Lower lobe of right lung (tissue), 2 donors: ENCODE results near the gene PALLD. TPM values are rescaled to one million over a fixed set of nuclear protein-coding genes. Genes with fewer than 3 reads are reported as not detected.

Source experiments
- ATAC-seq, 2 donors: fragments of 200-7000 bp; cut with Tn5 transposase; one replicate each; pipeline ENCODE4 v1.9.1; 2020 to 2022; ENCODE audit warnings: mild to moderate bottlenecking in 2 of 2, moderate library complexity in 2 of 2
- DNase-seq: peaks from one replicate; pipeline ENCODE4 v3.0.0-alpha.2; 2020
- H3K27ac ChIP-seq: fragments of 200-600 bp; one replicate; pipeline ENCODE4 v1.8.0; 2022
- H3K27me3 ChIP-seq: fragments of 200-600 bp; one replicate; pipeline ENCODE4 v1.8.0; 2022; ENCODE audit warnings: low read depth
- H3K36me3 ChIP-seq: fragments of 200-600 bp; one replicate; pipeline ENCODE4 v1.8.0; 2022; ENCODE audit warnings: mild to moderate bottlenecking
- H3K4me1 ChIP-seq: fragments of 200-600 bp; one replicate; pipeline ENCODE4 v1.8.0; 2022
- H3K4me3 ChIP-seq: fragments of 200-600 bp; one replicate; pipeline ENCODE4 v1.8.0; 2022; ENCODE audit warnings: mild to moderate bottlenecking
- H3K9me3 ChIP-seq: fragments of 200-600 bp; one replicate; pipeline ENCODE4 v1.8.0; 2022
- intact Hi-C: fragments of 100-400 bp; cut with DNase I; formaldehyde crosslinking; loops from one replicate; pipeline ENCODE4 v1.11.0; 2022
- total RNA-seq: library from RNA; stranded (reverse); fragmentation: NEBNext Ultra II Directional; extraction: Animal tissue kit (Norgen Biotek cat#: 25700); gene quantifications from one replicate; pipeline ENCODE4 v1.2.1, GENCODE V29; 2021
- TF ChIP-seq, protein P1 (sequence below): fragments of 200-600 bp; IDR thresholded peaks from one replicate; pipeline ENCODE4 v1.8.0; 2022; ENCODE audit warnings: antibody characterized with exemption, mild to moderate bottlenecking
- donor health status: DM: no; HTN: yes; CAD: no; lungs with severe emphysema.

Gene PALLD
- total RNA-seq, 1 donor from 2014 or later: 91.9 TPM

- DNase-seq: no peak
Observed at GRCh38 chr4:168677879-168678278, 181.0 kb downstream of the PALLD start.

DNA sequence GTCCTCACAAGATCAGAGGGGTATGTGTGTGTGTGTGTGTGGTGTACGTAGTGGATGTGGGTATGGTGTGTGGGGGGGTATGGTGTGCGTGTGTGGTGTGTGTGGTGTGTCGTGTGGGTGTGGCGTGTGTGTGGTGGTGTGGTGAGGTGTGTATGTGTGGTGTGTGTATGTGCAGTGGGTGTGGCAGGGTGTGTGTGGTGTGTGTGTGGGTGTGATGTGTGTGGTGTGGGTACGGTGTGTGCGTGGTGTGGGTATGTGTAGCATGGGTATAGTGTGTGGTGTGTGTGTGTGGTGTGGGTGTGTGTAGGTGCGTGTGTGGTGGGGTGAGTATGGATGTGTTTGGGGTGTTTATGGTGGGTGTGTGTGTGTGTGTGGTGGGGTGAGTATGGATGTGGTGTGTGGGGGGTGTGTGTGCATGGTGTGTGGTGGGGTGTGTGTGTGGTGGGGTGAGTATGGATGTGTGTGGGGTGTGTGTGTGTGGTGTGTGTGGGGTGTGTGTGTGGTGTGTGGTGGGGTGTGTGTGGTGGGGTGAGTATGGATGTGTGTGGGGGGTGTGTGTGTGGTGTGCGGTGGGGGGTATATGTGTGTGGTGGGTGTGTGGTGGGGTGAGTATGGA, 182.0 kb downstream of the PALLD start:
- Histone ChIP-seq H3K36me3 (no peaks in the 10 kb centered on the region), H3K9me3 (no peaks in the 10 kb centered on the region), H3K27ac (no peak overlapping the region), H3K27me3 (no peaks in the 10 kb centered on the region), H3K4me3 (no peak overlapping the region), H3K4me1 (peaks cover 7% of the 10 kb centered on the region)
- TF ChIP-seq, protein P1, sequence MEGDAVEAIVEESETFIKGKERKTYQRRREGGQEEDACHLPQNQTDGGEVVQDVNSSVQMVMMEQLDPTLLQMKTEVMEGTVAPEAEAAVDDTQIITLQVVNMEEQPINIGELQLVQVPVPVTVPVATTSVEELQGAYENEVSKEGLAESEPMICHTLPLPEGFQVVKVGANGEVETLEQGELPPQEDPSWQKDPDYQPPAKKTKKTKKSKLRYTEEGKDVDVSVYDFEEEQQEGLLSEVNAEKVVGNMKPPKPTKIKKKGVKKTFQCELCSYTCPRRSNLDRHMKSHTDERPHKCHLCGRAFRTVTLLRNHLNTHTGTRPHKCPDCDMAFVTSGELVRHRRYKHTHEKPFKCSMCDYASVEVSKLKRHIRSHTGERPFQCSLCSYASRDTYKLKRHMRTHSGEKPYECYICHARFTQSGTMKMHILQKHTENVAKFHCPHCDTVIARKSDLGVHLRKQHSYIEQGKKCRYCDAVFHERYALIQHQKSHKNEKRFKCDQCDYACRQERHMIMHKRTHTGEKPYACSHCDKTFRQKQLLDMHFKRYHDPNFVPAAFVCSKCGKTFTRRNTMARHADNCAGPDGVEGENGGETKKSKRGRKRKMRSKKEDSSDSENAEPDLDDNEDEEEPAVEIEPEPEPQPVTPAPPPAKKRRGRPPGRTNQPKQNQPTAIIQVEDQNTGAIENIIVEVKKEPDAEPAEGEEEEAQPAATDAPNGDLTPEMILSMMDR: no peak
- intact Hi-C loops: no loop called here
- no peak for DNase-seq
- ATAC-seq: peak; percentile 12 to 47

More at GRCh38 chr4:168677879-168678278, 181.0 kb downstream of the PALLD start:
- intact Hi-C loops: no loop called here
- ATAC-seq: no peak
- Histone ChIP-seq H3K36me3 (no peaks in the 10 kb centered on the region), H3K4me3 (no peak overlapping the region), H3K27ac (no peak overlapping the region), H3K9me3 (no peaks in the 10 kb centered on the region), H3K27me3 (no peaks in the 10 kb centered on the region), H3K4me1 (peaks cover 7% of the 10 kb centered on the region)
- TF ChIP-seq, protein P1: no peak

- Histone ChIP-seq H3K27me3 (no peaks in the 10 kb centered on the region), H3K36me3 (no peaks in the 10 kb centered on the region), H3K4me3 (no peak overlapping the region), H3K27ac (no peak overlapping the region), H3K4me1 (peaks cover 6% of the 10 kb centered on the region), H3K9me3 (no peaks in the 10 kb centered on the region)
- ATAC-seq (peak in 1 of 2 donors; percentile 11), DNase-seq (no peak)
- intact Hi-C loops: no loop called here
- TF ChIP-seq, protein P1: no peak
Observed at GRCh38 chr4:168679397-168679796, 182.5 kb downstream of the PALLD start.

DNA sequence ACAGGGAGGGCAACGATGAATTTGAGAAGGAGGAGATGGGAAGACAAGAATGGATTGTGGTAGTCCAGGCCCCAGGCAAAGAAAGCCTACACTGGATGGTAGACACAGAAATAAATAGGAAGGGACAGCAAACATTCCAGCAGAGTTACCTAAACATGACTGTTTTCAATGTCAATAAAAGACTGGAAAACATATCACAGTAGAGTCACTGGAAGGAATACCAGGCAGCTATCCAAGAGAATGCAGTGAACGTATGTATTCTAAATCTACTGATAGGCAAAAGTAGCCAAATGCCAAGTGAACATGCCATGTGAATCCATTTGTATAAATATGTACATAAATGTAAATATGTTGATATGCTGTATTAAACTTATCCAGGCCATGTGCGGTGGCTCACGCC, 183.0 kb downstream of the PALLD start:
- Histone ChIP-seq H3K36me3 (no peaks in the 10 kb centered on the region), H3K27me3 (no peaks in the 10 kb centered on the region), H3K4me3 (no peak overlapping the region), H3K27ac (no peak overlapping the region), H3K4me1 (peaks cover 1% of the 10 kb centered on the region), H3K9me3 (no peaks in the 10 kb centered on the region)
- intact Hi-C loops: no loop called here
- DNase-seq: no peak
- ATAC-seq: no peak
- TF ChIP-seq, protein P1: no peak

DNA sequence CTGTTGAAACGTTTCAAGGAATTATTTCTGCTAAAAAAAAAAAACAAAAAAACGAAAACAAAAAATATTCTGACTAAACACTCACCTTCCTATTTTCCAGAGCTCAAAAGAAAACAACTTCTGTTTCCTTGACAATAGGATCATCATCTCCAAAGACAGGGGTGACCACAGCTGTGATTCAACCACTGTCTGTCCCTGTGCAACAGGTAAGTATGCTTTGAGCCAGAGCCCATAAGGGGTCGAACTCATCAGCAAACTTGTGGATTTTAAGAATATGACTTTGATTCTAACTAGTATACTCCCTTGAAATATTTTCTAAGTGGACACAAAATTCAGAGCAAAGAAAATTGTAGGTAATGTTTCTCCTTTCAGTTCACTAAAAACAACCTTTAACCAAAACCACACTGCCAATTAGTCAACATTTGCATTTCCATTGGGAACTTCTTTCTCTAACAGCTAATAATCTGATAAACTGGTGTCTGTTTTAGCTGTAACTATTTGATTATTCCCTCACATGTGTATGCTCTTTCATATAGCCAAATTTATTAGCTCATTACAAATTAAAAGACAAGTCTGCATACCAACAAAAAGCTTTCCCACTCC, 186.1 kb downstream of the PALLD start:
- intact Hi-C loops: no loop called here
- no peak for DNase-seq
- TF ChIP-seq, protein P1: no peak
- Histone ChIP-seq H3K9me3 (no peaks in the 10 kb centered on the region), H3K4me1 (no peaks in the 10 kb centered on the region), H3K36me3 (no peaks in the 10 kb centered on the region), H3K27me3 (no peaks in the 10 kb centered on the region), H3K27ac (no peak overlapping the region), H3K4me3 (no peak overlapping the region)
- ATAC-seq: no peak
